NCI-H2196 (cell line): ENCODE data around the gene MT1B.
"Not testable (repeated sequence)": the region's sequence is repeated elsewhere in the genome, so short reads cannot be mapped to it uniquely, and the experiment has no call there.

Experiments used
- DNase-seq: peaks from one replicate; lab custom pipeline; 2025; ENCODE audit not compliant: unreplicated experiment; lab: John Stamatoyannopoulos, UW

MT1B gene

GRCh38 chr16:56618138-56618537 lies 33.5 kb upstream of the MT1B start:
- DNase-seq: no peak

GRCh38 chr16:56620339-56620897 lies 31.3 kb upstream of the MT1B start:
- DNase-seq: no peak

- not testable (repeated sequence) for DNase-seq
Observed at GRCh38 chr16:56621665-56622445, 29.8 kb upstream of the MT1B start.

GRCh38 chr16:56623184-56623583 lies 28.5 kb upstream of the MT1B start:
- not testable (repeated sequence) for DNase-seq

GRCh38 chr16:56623637-56624036 lies 28.0 kb upstream of the MT1B start:
- DNase-seq: no peak

GRCh38 chr16:56625140-56625942 lies 26.3 kb upstream of the MT1B start, which contains the start of gene MT1E:
Gene MT1E (plus strand): TSS chr16:56625781. CDS start chr16:56625852, 71 bp downstream.
- DNase-seq: no peak

- DNase-seq: no peak
Observed at GRCh38 chr16:56625943-56626654, 25.6 kb upstream of the MT1B start.

GRCh38 chr16:56626685-56627084 lies 25.0 kb upstream of the MT1B start:
- no peak for DNase-seq

GRCh38 chr16:56628486-56629350 lies 23.0 kb upstream of the MT1B start:
- DNase-seq: no peak

- DNase-seq: no peak
Observed at GRCh38 chr16:56629531-56629930, 22.2 kb upstream of the MT1B start.

GRCh38 chr16:56630134-56630533 lies 21.6 kb upstream of the MT1B start:
- DNase-seq: no peak

GRCh38 chr16:56631197-56631596 lies 20.5 kb upstream of the MT1B start:
- no peak for DNase-seq

- DNase-seq: no peak
Observed at GRCh38 chr16:56631832-56632155, 19.9 kb upstream of the MT1B start.

GRCh38 chr16:56632156-56632847 lies 19.4 kb upstream of the MT1B start, which contains the start of gene MT1M:
Gene MT1M (plus strand): TSS chr16:56632659. CDS start chr16:56632732, 73 bp downstream.
- no peak for DNase-seq

- no peak for DNase-seq
Observed at GRCh38 chr16:56632848-56633365, 18.8 kb upstream of the MT1B start.

- no peak for DNase-seq
Observed at GRCh38 chr16:56633535-56633934, 18.2 kb upstream of the MT1B start.

- no peak for DNase-seq
Observed at GRCh38 chr16:56634715-56635440, 16.8 kb upstream of the MT1B start.

GRCh38 chr16:56635441-56635967 lies 16.2 kb upstream of the MT1B start:
- no peak for DNase-seq
